Cardiac muscle cell (in vitro differentiated cells and primary cell): ENCODE measurements around the gene EXOC4. TPM values are rescaled to one million over a fixed set of nuclear protein-coding genes. Genes with fewer than 3 reads are reported as not detected.
A peak's percentile ranks its signal among the peaks of the same experiment; 100 is the strongest.

Experiments used
- DNase-seq, 2 donors: peaks; one replicate each; pipeline versions ENCODE4 v3.0.0 to v3.0.0-alpha.2; 2010 to 2017; ENCODE audit warnings: low read depth in 1 of 2, low spot score in 1 of 2
- H3K27ac ChIP-seq: fragments of 200-600 bp; sonication (generic); 2 replicates; pipeline ENCODE4 v1.5.1; 2016
- H3K27me3 ChIP-seq: fragments of 200-600 bp; sonication (generic); 2 replicates; pipeline ENCODE4 v1.6.0; 2016; ENCODE audit warnings: control low read depth
- H3K36me3 ChIP-seq: fragments of 200-600 bp; sonication (generic); 2 replicates; pipeline ENCODE4 v1.5.1; 2016; ENCODE audit warnings: control low read depth
- H3K4me1 ChIP-seq: fragments of 200-600 bp; sonication (generic); 2 replicates; pipeline ENCODE4 v1.8.1; 2017; ENCODE audit warnings: low read depth, mild to moderate bottlenecking, mixed run types
- H3K4me3 ChIP-seq: fragments of 200-600 bp; sonication (generic); 2 replicates; pipeline ENCODE4 v1.5.1; 2016; ENCODE audit warnings: mild to moderate bottlenecking
- H3K9me3 ChIP-seq: fragments of 200-600 bp; sonication (generic); 2 replicates; pipeline ENCODE4 v1.5.1; 2017; ENCODE audit warnings: low read depth, mild to moderate bottlenecking, control low read depth
- polyA plus RNA-seq: library from polyadenylated mRNA; unstranded; fragments of >200 nt; fragmentation: Nextera tagmentation; extraction: Ambion mirVana; gene quantifications from 2 replicates; pipeline ENCODE4 v1.2.1, GENCODE V29; 2016
- total RNA-seq: library from RNA; depleted of rRNA; stranded (reverse); fragments of >200 nt; gene quantifications from 2 replicates; pipeline ENCODE4 v1.2.3, GENCODE V29; 2016
- TF ChIP-seq, protein P1 (sequence below): IDR thresholded peaks from 2 replicates; pipeline ENCODE4 v1.5.1; 2012; ENCODE audit warnings: low read depth, mild to moderate bottlenecking, low read length

EXOC4 gene
- total and polyA plus RNA-seq, 2 experiments from 2014 or later = 33.6 to 46.0 TPM

DNA sequence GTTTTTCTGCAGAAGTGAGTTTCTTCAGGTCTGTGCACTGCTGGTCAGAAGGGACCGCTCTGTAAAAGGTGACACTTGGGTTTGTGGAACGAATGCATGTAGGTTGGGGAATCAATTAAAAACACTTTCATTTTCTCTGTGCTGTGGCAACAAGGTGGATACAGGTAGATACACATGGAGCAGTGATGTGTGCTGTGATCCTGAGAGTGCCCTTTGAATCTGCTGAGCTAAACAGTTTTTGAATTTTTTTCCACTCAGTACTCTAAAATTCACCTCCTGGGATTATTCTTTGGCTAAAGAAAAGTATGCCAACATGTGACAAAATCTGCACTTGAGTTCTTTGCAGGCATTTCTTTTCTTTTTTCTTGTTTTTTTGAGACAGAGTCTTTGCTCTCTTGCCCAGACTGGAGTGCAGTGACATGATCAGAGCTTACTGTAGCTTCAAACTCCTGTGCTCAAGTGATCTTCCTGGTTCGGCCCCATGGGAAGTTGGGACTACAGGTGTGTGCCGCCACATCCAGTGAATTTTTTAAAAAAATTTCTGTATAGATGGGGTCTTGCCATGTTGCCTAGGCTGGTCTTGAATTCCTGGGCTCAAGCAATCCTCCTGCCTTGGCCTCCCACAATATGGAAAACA is 338.9 kb downstream of the EXOC4 start:
- DNase-seq = no peak
- H3K27ac ChIP-seq = no peak overlapping the region
- H3K36me3 ChIP-seq = no peaks in the 10 kb centered on the region
- TF ChIP-seq, protein P1, sequence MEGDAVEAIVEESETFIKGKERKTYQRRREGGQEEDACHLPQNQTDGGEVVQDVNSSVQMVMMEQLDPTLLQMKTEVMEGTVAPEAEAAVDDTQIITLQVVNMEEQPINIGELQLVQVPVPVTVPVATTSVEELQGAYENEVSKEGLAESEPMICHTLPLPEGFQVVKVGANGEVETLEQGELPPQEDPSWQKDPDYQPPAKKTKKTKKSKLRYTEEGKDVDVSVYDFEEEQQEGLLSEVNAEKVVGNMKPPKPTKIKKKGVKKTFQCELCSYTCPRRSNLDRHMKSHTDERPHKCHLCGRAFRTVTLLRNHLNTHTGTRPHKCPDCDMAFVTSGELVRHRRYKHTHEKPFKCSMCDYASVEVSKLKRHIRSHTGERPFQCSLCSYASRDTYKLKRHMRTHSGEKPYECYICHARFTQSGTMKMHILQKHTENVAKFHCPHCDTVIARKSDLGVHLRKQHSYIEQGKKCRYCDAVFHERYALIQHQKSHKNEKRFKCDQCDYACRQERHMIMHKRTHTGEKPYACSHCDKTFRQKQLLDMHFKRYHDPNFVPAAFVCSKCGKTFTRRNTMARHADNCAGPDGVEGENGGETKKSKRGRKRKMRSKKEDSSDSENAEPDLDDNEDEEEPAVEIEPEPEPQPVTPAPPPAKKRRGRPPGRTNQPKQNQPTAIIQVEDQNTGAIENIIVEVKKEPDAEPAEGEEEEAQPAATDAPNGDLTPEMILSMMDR = no peak
- no peak overlapping the region for H3K4me3 ChIP-seq
- no peaks in the 10 kb centered on the region for H3K9me3 ChIP-seq
- H3K4me1 ChIP-seq = no peaks in the 10 kb centered on the region
- no peaks in the 10 kb centered on the region for H3K27me3 ChIP-seq

DNA sequence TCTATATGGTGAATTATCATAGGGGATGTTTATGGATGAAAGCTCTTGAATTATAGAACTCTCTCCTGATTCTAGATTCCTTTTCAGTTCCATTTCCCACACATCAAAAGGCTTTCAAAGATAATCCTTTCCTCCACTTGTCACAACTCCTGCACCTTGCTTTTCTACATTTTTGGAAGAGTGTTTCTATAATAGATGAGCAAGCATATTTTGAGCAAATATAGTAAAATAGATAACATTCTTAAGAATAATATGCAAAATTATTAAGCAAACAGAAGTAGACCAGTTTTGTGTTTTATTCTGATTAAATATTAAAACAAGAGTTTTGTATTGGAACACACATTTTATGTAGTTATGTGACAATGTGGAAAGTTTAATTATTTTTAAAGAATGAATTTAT is 340.7 kb downstream of the EXOC4 start:
- Histone ChIP-seq H3K36me3 (no peaks in the 10 kb centered on the region), H3K9me3 (no peaks in the 10 kb centered on the region), H3K4me3 (no peak overlapping the region), H3K27ac (no peak overlapping the region), H3K27me3 (no peaks in the 10 kb centered on the region), H3K4me1 (no peaks in the 10 kb centered on the region)
- TF ChIP-seq, protein P1 = no peak
- no peak for DNase-seq

DNA sequence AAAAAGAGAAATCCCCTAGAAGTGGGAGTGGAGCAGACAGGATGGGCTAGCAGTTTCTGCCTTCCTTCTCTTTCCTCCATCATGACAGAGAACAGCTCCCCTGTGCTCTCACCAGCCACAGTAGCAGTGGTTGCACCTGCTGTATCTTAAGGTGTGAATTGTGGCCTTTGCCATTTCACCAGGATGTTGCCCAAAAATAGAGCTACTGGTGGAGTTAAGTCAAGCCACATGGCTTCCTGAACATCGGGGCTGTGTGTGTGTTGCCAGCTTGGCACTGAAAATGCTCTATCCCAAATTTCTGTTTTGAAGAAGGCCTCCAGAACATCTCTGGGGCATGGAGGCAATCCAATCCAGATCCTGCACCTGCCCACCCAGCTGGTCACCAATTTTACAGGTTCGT is 348.7 kb downstream of the EXOC4 start:
- Histone ChIP-seq H3K27me3 (no peaks in the 10 kb centered on the region), H3K27ac (no peak overlapping the region), H3K4me3 (no peak overlapping the region), H3K36me3 (no peaks in the 10 kb centered on the region), H3K4me1 (no peaks in the 10 kb centered on the region), H3K9me3 (no peaks in the 10 kb centered on the region)
- DNase-seq = no peak
- TF ChIP-seq, protein P1 = no peak

DNA sequence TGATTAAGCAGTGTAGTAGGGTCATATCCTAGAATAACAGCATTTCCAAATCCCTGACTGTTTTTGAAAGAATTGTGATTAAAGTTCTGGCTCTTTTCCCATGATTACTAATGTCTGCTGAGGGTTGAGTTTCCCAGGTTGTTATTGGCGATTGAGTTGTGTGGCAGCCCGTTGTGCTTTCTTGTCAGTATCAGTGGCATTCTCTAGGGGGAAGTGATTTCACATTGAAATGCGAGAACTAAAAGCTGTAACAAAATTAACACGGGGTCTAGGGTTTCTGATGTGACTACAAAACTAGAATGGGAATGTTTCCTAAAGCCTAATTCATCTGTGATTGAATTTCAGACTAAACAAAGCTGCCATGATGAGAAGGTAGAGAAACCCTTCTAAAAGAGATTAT is 349.4 kb downstream of the EXOC4 start:
- peak in 1 of 2 donors; percentile 58 for DNase-seq
- H3K4me3 ChIP-seq = no peak overlapping the region
- H3K27me3 ChIP-seq = no peaks in the 10 kb centered on the region
- no peaks in the 10 kb centered on the region for H3K36me3 ChIP-seq
- TF ChIP-seq, protein P1 = no peak
- H3K4me1 ChIP-seq = no peaks in the 10 kb centered on the region
- H3K9me3 ChIP-seq = no peaks in the 10 kb centered on the region
- no peak overlapping the region for H3K27ac ChIP-seq

DNA sequence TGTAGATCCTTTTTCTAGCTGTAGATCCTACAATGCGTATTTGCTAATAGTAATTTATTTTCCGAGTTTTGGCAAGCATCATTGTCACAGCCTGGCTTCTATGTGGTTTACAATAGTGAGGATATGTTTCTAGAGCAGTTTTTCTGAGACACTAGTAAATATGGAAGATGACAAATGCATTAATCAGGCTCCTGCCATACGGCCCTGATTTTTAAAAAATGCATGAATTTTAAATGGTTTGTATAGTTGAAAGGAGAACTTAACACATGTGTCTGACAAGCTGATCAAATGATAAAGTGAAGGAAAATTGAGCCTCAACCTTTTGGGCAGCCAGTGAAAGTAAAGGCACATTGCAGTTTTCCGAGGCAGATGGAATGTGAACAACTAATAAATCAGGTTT is 354.1 kb downstream of the EXOC4 start:
- no peaks in the 10 kb centered on the region for H3K36me3 ChIP-seq
- no peaks in the 10 kb centered on the region for H3K27me3 ChIP-seq
- no peaks in the 10 kb centered on the region for H3K9me3 ChIP-seq
- H3K4me3 ChIP-seq = no peak overlapping the region
- TF ChIP-seq, protein P1 = no peak
- H3K4me1 ChIP-seq = no peaks in the 10 kb centered on the region
- no peak overlapping the region for H3K27ac ChIP-seq
- no peak for DNase-seq
